ENCODE data around the gene CCDC85B.

GRCh38 chr11:65900899-65901180 lies 10.4 kb downstream of the CCDC85B start:
- TF ChIP-seq CTCF (IDR thresholded peaks at IDR 0.05; ENCODE audit: control extremely low read depth in 1 of 3, insufficient read depth in 1 of 3, low read depth in 1 of 3, low read length in 3 of 3), result no peak
- no peak for TF ChIP-seq JUN (IDR thresholded peaks at IDR 0.05; ENCODE audit: low read depth, low read length)
- TF ChIP-seq MAX (IDR thresholded peaks at IDR 0.05), result no peak
- TF ChIP-seq TAF1 (IDR thresholded peaks at IDR 0.05; ENCODE audit: low read depth, low read length), result no peak
- TF ChIP-seq ZNF274 (IDR thresholded peaks at IDR 0.05; ENCODE audit: borderline replicate concordance, extremely low read depth, low read length), result no peak
- no peak for TF ChIP-seq SP2 (IDR thresholded peaks at IDR 0.05; ENCODE audit: low read length)

Data from H1 (cell line).